ENCODE results near the gene CACNB4.

DNA sequence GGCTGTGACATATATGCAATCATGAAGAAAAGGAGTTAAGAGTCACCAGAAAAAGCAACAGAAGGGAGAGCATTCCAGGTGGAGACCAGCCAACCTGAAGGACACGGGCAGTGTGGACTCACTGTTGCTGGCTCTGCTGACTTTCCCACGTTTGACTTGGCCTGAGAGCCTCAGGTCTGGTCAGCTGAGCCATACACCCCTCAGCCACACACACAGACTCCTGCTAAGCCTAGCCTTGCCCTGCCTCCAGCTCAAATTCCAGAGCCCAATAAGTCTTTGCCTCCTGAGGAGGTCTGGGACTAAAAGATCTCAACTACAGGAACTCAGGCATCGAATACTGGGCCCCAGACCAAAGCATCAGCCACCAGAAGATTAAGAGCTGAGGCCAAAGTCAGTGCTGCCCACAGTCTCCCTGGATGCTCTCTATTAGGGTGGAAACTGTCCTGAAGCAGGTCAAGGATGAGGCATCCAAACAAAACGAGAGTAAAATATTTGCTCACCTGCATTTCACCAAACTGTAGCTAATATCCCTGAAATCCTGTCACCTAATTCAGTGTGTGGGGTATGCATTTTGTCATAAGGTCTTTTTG is 23.3 kb downstream of the CACNB4 start:
- no peak for TF ChIP-seq CTCF (IDR thresholded peaks at IDR 0.05)
- no peak for TF ChIP-seq POLR2A (IDR thresholded peaks at IDR 0.05)
- no peak for TF ChIP-seq POLR2AphosphoS5 (IDR thresholded peaks at IDR 0.05)

All from prostate gland (tissue), 2 donors.